Measurements from ENCODE around the gene TMEM250. TPM values are rescaled to one million over a fixed set of nuclear protein-coding genes. Genes with fewer than 3 reads are reported as not detected.
"Not testable (repeated sequence)": the region's sequence is repeated elsewhere in the genome, so short reads cannot be mapped to it uniquely, and the experiment has no call there.

TMEM250 gene
- total RNA-seq, 2 experiments from 2014 or later: 27.2 to 28.7 TPM

GRCh38 chr9:136101615-136102074 is 17.0 kb downstream of the TMEM250 start:
- H3K27me3 Mint-ChIP-seq, H3K27ac Mint-ChIP-seq, H3K4me3 Mint-ChIP-seq, DNase-seq, H3K9me3 Mint-ChIP-seq, H3K36me3 Mint-ChIP-seq: not testable (repeated sequence)
- H3K4me1 Mint-ChIP-seq: peaks cover 12% of the 10 kb centered on the region

- no peaks in the 10 kb centered on the region for H3K36me3 Mint-ChIP-seq
- H3K9me3 Mint-ChIP-seq: no peaks in the 10 kb centered on the region
- no peak overlapping the region for H3K27ac Mint-ChIP-seq
- no peak overlapping the region for H3K4me3 Mint-ChIP-seq
- H3K27me3 Mint-ChIP-seq: no peaks in the 10 kb centered on the region
- DNase-seq: no peak
- H3K4me1 Mint-ChIP-seq: peaks cover 7% of the 10 kb centered on the region
Observed at GRCh38 chr9:136100700-136101614, 17.7 kb downstream of the TMEM250 start.

GRCh38 chr9:136099542-136099941 is 19.1 kb downstream of the TMEM250 start:
- Mint-ChIP-seq H3K27ac (no peak overlapping the region), H3K4me1 (peaks cover 5% of the 10 kb centered on the region), H3K4me3 (no peak overlapping the region), H3K36me3 (no peaks in the 10 kb centered on the region), H3K9me3 (no peaks in the 10 kb centered on the region), H3K27me3 (no peaks in the 10 kb centered on the region)
- DNase-seq: no peak

GRCh38 chr9:136098844-136099243 is 19.8 kb downstream of the TMEM250 start:
- Mint-ChIP-seq H3K36me3 (no peaks in the 10 kb centered on the region), H3K27ac (no peak overlapping the region), H3K4me3 (peak overlapping the region; percentile 1), H3K4me1 (peaks cover 5% of the 10 kb centered on the region), H3K27me3 (no peaks in the 10 kb centered on the region), H3K9me3 (no peaks in the 10 kb centered on the region)
- DNase-seq: no peak

GRCh38 chr9:136098210-136098609 is 20.5 kb downstream of the TMEM250 start:
- H3K27me3 Mint-ChIP-seq: no peaks in the 10 kb centered on the region
- no peak for DNase-seq
- no peaks in the 10 kb centered on the region for H3K36me3 Mint-ChIP-seq
- H3K27ac Mint-ChIP-seq: no peak overlapping the region
- no peaks in the 10 kb centered on the region for H3K9me3 Mint-ChIP-seq
- H3K4me1 Mint-ChIP-seq: peaks cover 5% of the 10 kb centered on the region
- no peak overlapping the region for H3K4me3 Mint-ChIP-seq

- DNase-seq: no peak
- no peak overlapping the region for H3K27ac Mint-ChIP-seq
- peaks cover 5% of the 10 kb centered on the region for H3K4me1 Mint-ChIP-seq
- H3K27me3 Mint-ChIP-seq: no peaks in the 10 kb centered on the region
- peak overlapping the region; percentile 57 for H3K4me3 Mint-ChIP-seq
- no peaks in the 10 kb centered on the region for H3K9me3 Mint-ChIP-seq
- H3K36me3 Mint-ChIP-seq: no peaks in the 10 kb centered on the region
Observed at GRCh38 chr9:136096505-136097001, 22.1 kb downstream of the TMEM250 start.

GRCh38 chr9:136095070-136096058 is 23.3 kb downstream of the TMEM250 start, which contains the start of gene NACC2:
TSS of gene NACC2 (minus strand) at chr9:136095289. CDS start at chr9:136050521, 44,768 bp downstream.
- peaks cover 5% of the 10 kb centered on the region for H3K4me1 Mint-ChIP-seq
- H3K9me3 Mint-ChIP-seq: no peaks in the 10 kb centered on the region
- no peaks in the 10 kb centered on the region for H3K27me3 Mint-ChIP-seq
- peak within 1 kb of the TSS; percentile 72 for H3K4me3 Mint-ChIP-seq
- peak within 1 kb of the TSS; percentile 56 for H3K27ac Mint-ChIP-seq
- DNase-seq: peak; percentile 44
- no peaks in the 10 kb centered on the region for H3K36me3 Mint-ChIP-seq

- Mint-ChIP-seq H3K36me3 (no peaks in the 10 kb centered on the region), H3K27ac (peak overlapping the region; percentile 56), H3K4me1 (peaks cover 7% of the 10 kb centered on the region), H3K9me3 (no peaks in the 10 kb centered on the region), H3K27me3 (no peaks in the 10 kb centered on the region), H3K4me3 (peak overlapping the region; percentile 72)
- DNase-seq: peak; percentile 77
Observed at GRCh38 chr9:136093995-136094881, 24.4 kb downstream of the TMEM250 start.

- peak overlapping the region; percentile 72 for H3K4me3 Mint-ChIP-seq
- H3K27ac Mint-ChIP-seq: peak overlapping the region; percentile 25
Observed at GRCh38 chr9:136093346-136093986, 25.2 kb downstream of the TMEM250 start.

GRCh38 chr9:136092741-136093140 is 25.9 kb downstream of the TMEM250 start:
- no peaks in the 10 kb centered on the region for H3K36me3 Mint-ChIP-seq
- no peak overlapping the region for H3K27ac Mint-ChIP-seq
- no peak for DNase-seq
- no peaks in the 10 kb centered on the region for H3K9me3 Mint-ChIP-seq
- peaks cover 3% of the 10 kb centered on the region for H3K4me1 Mint-ChIP-seq
- no peaks in the 10 kb centered on the region for H3K27me3 Mint-ChIP-seq
- H3K4me3 Mint-ChIP-seq: no peak overlapping the region

More at GRCh38 chr9:136093346-136093986, 25.2 kb downstream of the TMEM250 start:
- DNase-seq: no peak
- no peaks in the 10 kb centered on the region for H3K36me3 Mint-ChIP-seq
- no peaks in the 10 kb centered on the region for H3K27me3 Mint-ChIP-seq
- H3K9me3 Mint-ChIP-seq: no peaks in the 10 kb centered on the region
- H3K4me1 Mint-ChIP-seq: peaks cover 3% of the 10 kb centered on the region

GRCh38 chr9:136092353-136092650 is 26.4 kb downstream of the TMEM250 start:
- Mint-ChIP-seq H3K9me3 (no peaks in the 10 kb centered on the region), H3K4me1 (peaks cover 3% of the 10 kb centered on the region), H3K27ac (no peak overlapping the region), H3K4me3 (no peak overlapping the region), H3K36me3 (no peaks in the 10 kb centered on the region), H3K27me3 (no peaks in the 10 kb centered on the region)
- no peak for DNase-seq

GRCh38 chr9:136091582-136092352 is 26.9 kb downstream of the TMEM250 start:
- Mint-ChIP-seq H3K4me1 (peaks cover 3% of the 10 kb centered on the region), H3K27me3 (no peaks in the 10 kb centered on the region), H3K4me3 (no peak overlapping the region), H3K36me3 (no peaks in the 10 kb centered on the region), H3K9me3 (no peaks in the 10 kb centered on the region), H3K27ac (no peak overlapping the region)
- DNase-seq: no peak
